RWPE1 (cell line): ENCODE data around the gene SIPA1.

Experiments
- CTCF ChIA-PET: fragments of 350-600 bp; sonication (Branson Sonifier 250); formaldehyde crosslinking; extraction: SDS; loops from one replicate; lab custom pipeline; 2021; lab: Yijun Ruan, JAX
- POLR2A ChIA-PET: fragments of 400-600 bp; formaldehyde crosslinking; extraction: SDS; loops from one replicate; lab custom pipeline; 2020; ENCODE audit warnings: antibody characterized with exemption; ENCODE audit not compliant: low non-redundant PET; lab: Yijun Ruan, JAX
- DNase-seq: peaks from one replicate; pipeline ENCODE4 v3.0.0; 2012; ENCODE audit warnings: low spot score
- H3K27ac ChIP-seq: fragments of 450-650 bp; 2 replicates; pipeline ENCODE4 v1.5.1; 2017
- CTCF ChIP-seq: fragments of 450-650 bp; conservative IDR thresholded peaks from 2 replicates; pipeline ENCODE4 v1.5.1; 2017; ENCODE audit warnings: low read depth, mild to moderate bottlenecking

The SIPA1 gene

GRCh38 chr11:65592858-65593517, 44.9 kb upstream of the SIPA1 start:
- ChIA-PET POLR2A (no interaction called here), CTCF (interaction anchor here (0.5 to 2.5 kb wide), 12 partner anchors 10 to 197 kb away, joined by 3 to 16 read pairs (median 6); partner anchors contain the start of gene EHBP1L1)
- no peak for DNase-seq
- no peak for TF ChIP-seq CTCF
- peak overlapping the region; percentile 67 for H3K27ac ChIP-seq

- ChIA-PET POLR2A (interaction anchor here (0.7 kb wide), 1 partner anchor 19 kb away, joined by 3 read pairs; no protein-coding TSS in a partner anchor), CTCF (interaction anchor here (0.5 to 2.5 kb wide), 14 partner anchors 9 to 131 kb away, joined by 3 to 16 read pairs (median 6); partner anchors contain the start of gene EHBP1L1)
- no peak for DNase-seq
These were observed 44.1 kb upstream of the SIPA1 start for GRCh38 chr11:65593518-65594414.

DNA sequence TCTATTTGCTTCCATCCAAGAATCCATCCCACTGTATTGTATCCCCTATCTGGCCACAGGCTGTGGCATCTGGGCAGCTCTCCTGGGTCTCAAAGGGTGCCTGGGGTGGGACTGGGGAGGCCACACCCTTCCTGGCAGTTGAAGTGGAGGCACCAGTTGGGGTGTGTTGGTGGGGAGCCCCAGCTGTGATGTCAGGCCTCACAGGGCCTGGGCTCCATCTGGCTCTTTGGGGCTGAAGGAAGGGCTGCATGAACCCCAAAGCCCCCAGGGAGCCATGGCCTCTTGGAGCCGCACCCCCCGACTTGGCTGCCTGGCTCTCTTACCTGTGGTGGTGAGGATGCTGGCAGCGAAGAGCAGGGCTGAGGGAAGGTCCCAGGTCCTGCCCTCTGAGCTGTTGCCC, 42.8 kb upstream of the SIPA1 start:
- ChIA-PET POLR2A (no interaction called here), CTCF (interaction anchor here (0.5 to 2.4 kb wide), 2 partner anchors 12 to 108 kb away, joined by 4 to 9 read pairs; no protein-coding TSS in a partner anchor)
- peak overlapping the region; percentile 67 for H3K27ac ChIP-seq
- no peak for DNase-seq
- no peak for TF ChIP-seq CTCF

More at GRCh38 chr11:65593518-65594414, 44.1 kb upstream of the SIPA1 start:
- TF ChIP-seq CTCF: peak; percentile 69
- peak overlapping the region; percentile 67 for H3K27ac ChIP-seq

DNA sequence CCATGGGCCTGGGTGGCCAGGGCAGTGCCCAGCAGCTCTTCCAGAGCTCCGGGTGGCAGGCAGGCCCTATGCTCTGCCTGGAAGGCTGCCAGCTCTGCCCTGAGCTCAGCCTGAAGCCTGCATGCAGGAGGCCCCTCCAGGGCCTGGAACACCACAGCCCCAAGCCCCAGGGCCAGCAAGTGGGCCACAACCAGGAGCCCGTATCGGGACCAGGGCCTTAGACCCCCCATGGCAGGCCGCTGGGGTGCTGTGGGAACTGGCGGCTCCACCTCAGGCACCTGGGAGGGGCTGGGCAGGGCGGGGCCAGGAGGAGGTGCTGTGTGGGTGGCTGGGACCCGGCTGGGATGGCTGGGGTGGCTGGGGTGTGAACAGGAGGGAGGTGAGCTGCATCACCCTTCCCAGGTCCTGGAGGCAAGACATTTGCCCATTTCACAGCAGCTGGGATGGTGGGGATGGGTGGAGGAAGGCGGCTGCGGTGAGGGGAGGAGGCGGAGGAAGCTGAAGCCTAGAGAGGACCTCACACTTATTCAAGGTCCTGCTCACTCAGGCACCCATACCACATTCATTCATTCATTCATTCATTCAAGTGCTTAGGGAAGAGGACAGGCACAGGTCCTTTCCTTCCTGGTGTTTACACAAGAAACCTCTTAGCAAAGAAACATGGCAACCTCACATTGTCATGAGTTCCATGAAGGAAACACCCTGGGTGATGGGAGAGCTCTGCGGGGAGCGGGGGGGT, 42.2 kb upstream of the SIPA1 start, which contains the start of gene KCNK7:
Gene KCNK7 (minus strand): TSS at position 258 of the 739 bp plus-strand sequence. CDS start 28 bp downstream, at position 230.
- peak within 1 kb of the TSS; percentile 67 for H3K27ac ChIP-seq
- POLR2A ChIA-PET: interaction anchor here (0.9 kb wide), 1 partner anchor 9 kb away, joined by 3 read pairs; no protein-coding TSS in a partner anchor
- CTCF ChIA-PET: interaction anchor here (0.5 kb wide), 1 partner anchor 109 kb away, joined by 4 read pairs; no protein-coding TSS in a partner anchor
- TF ChIP-seq CTCF: no peak
- no peak for DNase-seq

DNA sequence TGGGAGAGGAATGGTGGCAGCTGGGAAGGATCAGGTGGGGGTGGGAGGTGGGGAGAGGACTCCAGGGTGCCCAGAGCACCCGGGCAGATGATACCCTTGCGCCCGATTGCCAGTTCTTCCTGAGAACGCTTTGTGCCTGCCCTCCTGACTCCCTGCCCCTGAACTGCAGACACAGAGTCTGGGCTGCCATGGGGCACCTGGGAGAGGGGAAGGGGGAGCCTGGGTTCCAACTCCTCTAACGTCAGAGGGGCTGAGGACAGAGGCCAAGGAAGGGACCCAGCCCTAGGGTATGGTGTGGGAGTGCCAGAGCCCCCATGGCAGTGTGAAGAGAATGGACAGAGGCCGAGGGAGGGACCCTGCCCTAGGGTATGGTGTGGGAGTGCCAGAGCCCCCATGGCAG, 41.4 kb upstream of the SIPA1 start:
- H3K27ac ChIP-seq: no peak overlapping the region; the same call in 1 of the 2 replicates
- TF ChIP-seq CTCF: no peak
- CTCF ChIA-PET: interaction anchor here (0.5 kb wide), 1 partner anchor 70 kb away, joined by 3 read pairs; no protein-coding TSS in a partner anchor
- no peak for DNase-seq
- POLR2A ChIA-PET: interaction anchor here (0.9 kb wide), 1 partner anchor 8 kb away, joined by 3 read pairs; no protein-coding TSS in a partner anchor
